Measurements from ENCODE around the gene RSRC1. TPM values are rescaled to one million over a fixed set of nuclear protein-coding genes. Genes with fewer than 3 reads are reported as not detected.
"Not testable (repeated sequence)": the region's sequence is repeated elsewhere in the genome, so short reads cannot be mapped to it uniquely, and the experiment has no call there.

The RSRC1 gene, protein sequence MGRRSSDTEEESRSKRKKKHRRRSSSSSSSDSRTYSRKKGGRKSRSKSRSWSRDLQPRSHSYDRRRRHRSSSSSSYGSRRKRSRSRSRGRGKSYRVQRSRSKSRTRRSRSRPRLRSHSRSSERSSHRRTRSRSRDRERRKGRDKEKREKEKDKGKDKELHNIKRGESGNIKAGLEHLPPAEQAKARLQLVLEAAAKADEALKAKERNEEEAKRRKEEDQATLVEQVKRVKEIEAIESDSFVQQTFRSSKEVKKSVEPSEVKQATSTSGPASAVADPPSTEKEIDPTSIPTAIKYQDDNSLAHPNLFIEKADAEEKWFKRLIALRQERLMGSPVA
- total RNA-seq (2014; rRNA removed; shearing (Covaris generic)) = 34.1 and 41.9 TPM in 2 replicates

DNA sequence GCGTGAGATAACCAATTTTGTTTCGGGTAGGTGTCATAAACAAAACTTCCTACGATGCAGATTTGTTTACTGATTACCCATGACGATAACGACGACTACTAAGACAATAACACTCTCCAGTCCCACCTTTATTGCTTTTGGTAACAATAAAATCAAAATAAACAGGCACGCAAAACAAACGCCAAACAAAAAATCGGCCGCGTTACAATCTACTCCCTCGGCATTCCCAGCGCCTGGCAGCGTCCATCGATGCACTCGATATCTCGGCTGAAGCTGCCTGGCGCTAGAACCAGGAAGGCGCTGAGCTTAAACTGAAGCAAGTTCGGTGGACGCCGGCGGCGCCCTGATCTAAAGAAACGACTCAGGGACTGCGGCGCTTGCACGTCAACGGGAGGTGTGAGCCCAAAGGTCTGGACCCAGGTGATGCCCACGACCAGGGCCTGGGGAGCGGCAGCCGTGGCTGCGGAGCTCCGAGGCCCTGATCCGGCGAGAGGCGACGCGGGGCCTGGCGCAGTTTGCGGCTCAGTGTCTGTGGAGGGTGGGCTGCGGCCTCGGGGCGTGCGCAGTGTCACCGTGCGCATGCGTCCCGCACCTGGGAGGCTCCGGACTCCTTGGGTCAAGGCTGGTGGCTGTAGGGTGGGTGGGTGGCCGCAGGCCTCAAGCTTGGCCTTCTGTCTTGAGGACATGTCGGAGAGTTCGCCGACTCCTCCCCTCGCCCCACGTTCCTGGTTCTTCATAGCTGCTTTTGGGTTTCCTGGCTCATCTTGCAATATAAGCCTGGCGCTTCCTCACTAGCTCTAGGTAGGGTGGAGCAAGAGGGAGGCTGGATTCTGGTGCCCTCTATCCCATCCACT, at the start of gene RSRC1:
TSS of gene RSRC1 (plus strand) at position 286 of the 854 bp plus-strand sequence. CDS start 12,016 bp downstream, outside the sequence.
- DNase-seq (ENCODE audit: low spot score) = peak; percentile 90
- in situ Hi-C loops (cut with HindIII; ENCODE audit: low sequenced_read_pairs) = no loop called here

DNA sequence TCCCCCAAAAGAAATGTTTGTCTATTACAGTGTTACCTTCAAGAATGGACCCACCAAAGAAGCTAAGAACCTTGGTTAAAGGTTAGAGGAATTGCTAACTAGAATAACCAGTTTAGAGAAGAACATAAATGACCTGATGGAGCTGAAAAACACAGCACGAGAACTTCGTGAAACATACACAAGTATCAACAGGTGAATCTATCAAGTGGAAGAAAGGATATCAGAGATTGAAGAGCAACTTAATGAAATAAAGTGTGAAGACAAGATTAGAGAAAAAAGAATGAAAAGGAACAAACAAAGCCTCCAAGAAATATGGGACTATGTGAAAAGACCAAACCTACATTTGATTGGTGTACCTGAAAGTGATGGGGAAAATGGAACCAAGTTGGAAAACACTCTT, 44.3 kb upstream of the RSRC1 start:
- DNase-seq (ENCODE audit: low spot score); in situ Hi-C loops (cut with HindIII; ENCODE audit: low sequenced_read_pairs): not testable (repeated sequence)

DNA sequence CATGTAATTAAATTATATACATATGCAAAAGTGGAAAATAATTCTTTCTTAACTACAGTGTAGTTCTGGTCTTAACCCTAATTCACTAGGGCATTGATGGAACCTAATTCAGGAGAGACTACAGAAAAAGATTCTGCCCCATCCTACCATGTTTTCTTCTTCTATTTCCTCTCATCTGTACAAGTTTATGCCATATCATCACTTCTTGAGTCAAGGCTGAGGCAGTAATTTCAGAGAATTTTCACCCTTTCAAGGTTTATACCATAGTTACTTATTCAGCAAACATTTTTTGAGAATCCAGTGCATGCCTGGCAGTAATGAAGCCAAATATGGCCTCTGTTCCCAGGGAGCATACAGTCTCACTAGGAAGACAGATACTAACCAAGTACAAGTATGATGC, 37.1 kb upstream of the RSRC1 start:
- DNase-seq (ENCODE audit: low spot score) = no peak
- in situ Hi-C loops (cut with HindIII; ENCODE audit: low sequenced_read_pairs) = no loop called here

DNA sequence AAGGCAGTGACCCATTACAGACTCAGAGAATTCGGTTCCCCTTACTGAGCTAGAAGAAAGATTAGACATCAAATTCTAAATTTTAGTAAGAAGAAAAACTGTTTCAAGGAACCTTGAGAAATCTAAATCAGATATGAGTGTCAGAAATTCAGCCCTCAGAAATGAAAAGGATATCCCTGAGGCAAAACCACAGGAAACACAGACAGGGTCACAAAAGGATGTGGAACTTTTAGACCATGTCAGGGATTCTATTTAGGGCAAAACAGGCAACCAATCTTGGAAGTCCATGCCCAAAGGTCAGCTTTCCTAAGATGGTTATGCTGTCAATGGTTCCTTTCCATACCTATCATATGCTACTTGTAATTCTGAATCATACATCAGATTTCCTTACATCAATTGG, 35.3 kb upstream of the RSRC1 start:
- in situ Hi-C loops (cut with HindIII; ENCODE audit: low sequenced_read_pairs) = no loop called here
- DNase-seq (ENCODE audit: low spot score) = no peak

DNA sequence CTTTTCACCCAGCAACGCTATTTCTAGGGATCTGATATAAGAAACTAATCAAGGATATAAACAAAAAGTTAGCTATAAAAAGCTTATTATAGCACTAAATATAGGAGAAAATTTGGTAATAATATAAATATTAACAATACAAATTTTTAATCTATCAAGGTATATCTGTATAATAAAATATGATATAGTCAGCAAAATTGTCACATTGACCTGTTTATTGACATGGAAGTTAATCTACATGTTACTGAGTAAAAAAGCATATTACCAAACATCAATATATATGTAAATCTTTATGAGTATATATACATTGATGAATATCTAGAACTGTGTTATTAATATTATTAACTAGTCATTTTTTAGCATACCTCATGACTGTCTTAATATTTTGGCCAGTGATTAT, 30.3 kb upstream of the RSRC1 start:
- no peak for DNase-seq (ENCODE audit: low spot score)
- in situ Hi-C loops (cut with HindIII; ENCODE audit: low sequenced_read_pairs) = no loop called here

DNA sequence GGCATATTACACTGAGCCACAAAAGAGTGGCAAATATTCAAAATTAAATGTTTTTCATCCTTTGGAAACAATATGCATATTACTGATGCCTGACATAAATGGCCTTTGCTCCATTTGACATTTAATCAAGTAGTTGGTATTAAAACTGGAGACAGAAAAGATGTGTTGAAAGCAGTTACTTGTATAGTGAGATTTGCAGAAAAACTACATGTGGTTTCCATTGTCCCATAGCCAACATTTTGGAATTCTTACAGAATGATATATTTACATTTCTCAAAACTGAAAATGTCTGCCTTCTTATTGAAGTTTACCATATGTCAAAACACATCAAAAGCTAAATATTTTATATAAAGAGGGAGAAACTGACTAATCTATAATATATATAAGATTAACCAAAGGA, 25.2 kb upstream of the RSRC1 start:
- in situ Hi-C loops (cut with HindIII; ENCODE audit: low sequenced_read_pairs) = no loop called here
- no peak for DNase-seq (ENCODE audit: low spot score)

DNA sequence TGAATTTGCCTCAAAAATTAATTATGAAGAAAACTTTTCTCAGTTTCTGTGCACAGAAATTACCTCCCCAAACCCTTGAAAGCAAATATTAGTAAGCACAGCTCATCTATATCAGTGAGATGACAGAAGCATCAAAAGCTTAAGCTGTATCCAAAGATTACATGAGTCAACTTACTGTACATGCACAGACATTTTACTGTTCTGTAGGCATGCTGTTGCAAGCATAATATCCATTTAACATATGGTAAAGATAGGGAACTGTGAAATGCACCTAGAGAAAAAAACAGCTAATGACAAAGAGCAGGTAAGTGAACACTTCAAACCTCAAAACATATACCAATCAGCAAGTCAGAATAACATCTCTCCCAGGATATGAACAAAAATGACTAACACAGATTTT, 24.5 kb upstream of the RSRC1 start:
- in situ Hi-C loops (cut with HindIII; ENCODE audit: low sequenced_read_pairs) = no loop called here
- DNase-seq (ENCODE audit: low spot score) = no peak

DNA sequence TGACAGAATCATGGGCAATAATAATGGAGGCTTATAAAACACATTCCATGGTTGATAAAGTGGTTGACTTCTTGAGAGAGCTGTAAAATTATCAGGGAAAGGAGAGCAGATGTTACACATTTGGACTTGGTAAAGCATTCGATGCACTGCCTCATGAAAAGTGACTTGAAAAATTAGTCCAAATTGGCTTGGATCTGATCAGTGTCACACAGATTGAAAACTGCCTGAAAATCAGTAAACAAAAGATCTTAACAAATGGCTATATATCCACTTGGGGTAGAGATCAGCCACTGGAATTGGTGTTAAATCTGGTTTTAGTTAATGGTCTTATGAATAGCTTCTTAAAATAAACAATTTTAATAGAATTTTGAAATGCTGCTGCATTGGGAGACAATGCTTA, 24.0 kb upstream of the RSRC1 start:
- in situ Hi-C loops (cut with HindIII; ENCODE audit: low sequenced_read_pairs) = no loop called here
- no peak for DNase-seq (ENCODE audit: low spot score)

DNA sequence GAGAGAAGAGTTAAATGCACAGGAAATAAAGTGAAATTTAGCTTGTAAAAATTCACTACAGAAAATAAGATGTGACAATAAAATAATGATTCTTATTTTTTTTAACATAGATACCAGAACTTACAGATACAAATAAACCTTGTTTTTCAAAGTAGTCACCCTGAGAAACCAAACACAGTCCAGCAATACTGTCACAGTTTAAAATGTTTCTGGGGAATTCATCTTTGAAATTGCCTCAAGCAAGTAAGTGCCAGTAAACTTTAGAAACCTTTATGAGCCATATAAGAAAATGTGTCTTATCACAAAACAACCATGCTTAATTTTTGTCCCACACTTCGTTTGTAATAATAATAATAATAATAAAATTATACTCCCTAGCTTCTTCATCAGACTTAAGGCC, 23.5 kb upstream of the RSRC1 start:
- in situ Hi-C loops (cut with HindIII; ENCODE audit: low sequenced_read_pairs) = no loop called here
- DNase-seq (ENCODE audit: low spot score) = no peak

DNA sequence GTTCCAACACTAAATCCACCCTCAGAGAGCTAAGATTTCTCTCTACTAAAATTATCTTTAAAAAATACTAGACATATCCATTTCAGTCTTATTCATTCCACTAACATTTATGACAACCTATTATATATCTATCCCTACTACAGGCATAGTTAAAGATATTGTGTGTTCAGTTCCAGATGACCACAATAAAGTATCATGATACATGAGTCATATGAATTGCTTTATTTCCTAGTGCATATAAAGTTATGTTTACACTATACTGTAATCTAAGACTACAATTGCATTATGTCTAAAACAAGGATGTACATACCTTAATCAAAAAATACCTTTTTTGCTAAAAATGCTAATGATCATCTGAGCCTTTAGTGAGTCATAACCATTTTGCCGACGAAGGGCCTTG, 23.1 kb upstream of the RSRC1 start:
- DNase-seq (ENCODE audit: low spot score) = no peak
- in situ Hi-C loops (cut with HindIII; ENCODE audit: low sequenced_read_pairs) = no loop called here

DNA sequence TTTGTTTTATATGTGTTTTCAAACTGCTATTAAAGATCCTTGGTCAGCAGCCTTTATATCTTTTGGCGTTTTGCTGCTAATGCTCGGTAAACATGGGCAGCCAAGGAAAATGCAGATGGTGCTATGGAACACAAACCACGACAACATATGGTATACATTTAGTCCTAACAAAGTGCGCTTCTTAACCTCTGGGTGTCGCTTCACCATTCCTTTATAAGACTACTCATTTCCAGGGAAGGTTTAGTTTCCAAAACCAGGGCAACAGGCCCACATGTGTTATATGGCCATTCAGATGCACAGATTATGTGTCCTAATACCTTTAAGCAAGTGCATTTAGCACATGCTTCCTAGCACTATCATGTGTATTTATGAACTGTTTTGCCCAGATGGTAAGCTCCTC, 18.4 kb upstream of the RSRC1 start:
- no peak for DNase-seq (ENCODE audit: low spot score)
- in situ Hi-C loops (cut with HindIII; ENCODE audit: low sequenced_read_pairs) = no loop called here

DNA sequence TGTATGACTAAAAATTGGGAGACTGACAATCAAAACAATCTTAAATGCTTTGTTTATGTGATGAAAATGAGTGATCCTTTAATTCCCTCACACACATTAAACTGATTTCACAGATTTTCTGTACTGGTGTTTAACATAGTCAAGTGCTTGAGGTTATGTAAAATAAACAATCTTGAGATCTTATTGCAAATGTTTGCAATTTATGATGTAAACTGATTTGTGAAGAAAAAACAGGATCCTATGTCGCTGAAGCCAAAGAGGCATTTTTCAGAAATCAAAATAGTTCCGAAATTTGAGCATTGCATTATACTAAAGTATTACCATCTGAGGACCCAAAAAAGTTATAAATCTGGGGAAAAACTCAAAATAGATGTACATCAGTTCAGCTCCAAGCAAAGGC, 16.4 kb upstream of the RSRC1 start:
- in situ Hi-C loops (cut with HindIII; ENCODE audit: low sequenced_read_pairs) = no loop called here
- DNase-seq (ENCODE audit: low spot score) = no peak

DNA sequence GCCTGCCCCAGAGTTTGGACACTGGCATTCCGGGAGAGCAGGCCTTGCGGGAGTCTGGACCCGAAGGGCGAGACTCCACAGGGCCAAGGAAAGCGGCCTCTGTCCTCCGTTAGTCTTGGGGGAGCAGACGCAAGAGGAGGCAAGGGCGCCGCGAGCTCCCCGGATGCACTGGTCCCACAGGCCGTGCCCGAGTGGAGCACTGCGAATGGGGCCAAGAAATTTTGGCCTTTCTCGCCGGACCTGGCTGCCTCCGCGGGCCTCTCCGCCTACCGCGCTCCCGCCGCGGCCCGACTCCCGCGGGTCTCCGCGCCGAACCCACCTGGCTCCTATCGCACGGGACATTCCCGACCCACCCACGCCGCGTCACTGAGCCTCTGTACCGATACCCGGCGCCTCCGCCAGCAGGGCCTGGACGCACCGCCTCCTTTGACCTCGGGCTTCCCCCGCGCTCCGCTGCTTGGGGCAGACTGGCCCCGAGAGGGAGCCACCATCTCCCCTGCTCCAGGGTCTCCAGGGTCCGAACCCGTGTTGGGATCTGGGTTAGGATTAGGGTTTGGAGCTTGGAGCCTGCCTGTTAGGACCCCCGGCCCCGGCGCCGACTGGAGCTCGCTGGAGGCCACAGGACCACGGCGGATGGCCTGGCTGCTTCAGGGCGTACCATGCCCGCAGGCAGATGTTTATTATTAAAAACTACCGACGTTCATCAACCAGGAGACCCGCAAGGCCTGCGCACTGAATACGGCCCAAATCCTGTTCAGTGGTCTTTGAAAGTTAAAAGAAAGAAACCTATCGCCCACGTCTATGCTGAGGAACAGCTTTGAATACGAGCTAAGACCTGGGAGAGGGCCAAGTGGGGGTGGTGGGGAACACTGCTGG, 15.4 kb upstream of the RSRC1 start:
- no peak for DNase-seq (ENCODE audit: low spot score)
- in situ Hi-C loops (cut with HindIII; ENCODE audit: low sequenced_read_pairs) = no loop called here

DNA sequence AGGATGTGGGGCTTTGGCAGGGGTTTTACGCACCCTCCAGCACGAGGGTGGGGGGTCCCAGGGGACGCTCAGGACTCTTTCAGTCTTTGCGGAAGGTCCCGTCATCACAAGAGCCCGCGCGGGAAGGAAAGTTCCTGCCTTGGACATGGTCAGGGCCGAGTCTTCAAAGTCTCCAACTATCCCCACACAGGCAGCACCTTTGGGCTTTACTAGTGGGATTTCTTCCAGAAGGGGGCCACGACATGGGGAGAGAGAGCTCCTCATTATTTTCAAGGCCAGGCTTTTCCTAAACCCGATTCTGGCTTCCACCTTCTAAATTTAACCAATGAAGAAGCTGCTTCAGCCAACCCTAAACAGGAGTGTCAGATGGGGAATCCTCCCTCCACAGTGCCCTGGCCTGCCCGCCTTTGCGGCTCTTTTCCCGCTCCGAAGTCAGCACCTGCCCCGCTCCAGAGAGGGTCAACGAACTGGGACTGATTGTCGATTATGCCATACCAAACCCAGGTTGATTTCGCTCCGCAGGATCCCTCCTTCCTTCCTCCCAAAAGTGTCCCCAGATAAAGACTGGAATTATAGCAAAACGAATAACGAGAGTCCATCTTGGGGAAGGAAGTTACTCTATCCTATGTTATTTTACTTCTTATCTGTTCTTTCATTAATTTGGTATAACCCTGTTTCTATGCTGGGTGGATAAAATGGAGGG, 14.6 kb upstream of the RSRC1 start:
- DNase-seq (ENCODE audit: low spot score) = no peak
- in situ Hi-C loops (cut with HindIII; ENCODE audit: low sequenced_read_pairs) = no loop called here

DNA sequence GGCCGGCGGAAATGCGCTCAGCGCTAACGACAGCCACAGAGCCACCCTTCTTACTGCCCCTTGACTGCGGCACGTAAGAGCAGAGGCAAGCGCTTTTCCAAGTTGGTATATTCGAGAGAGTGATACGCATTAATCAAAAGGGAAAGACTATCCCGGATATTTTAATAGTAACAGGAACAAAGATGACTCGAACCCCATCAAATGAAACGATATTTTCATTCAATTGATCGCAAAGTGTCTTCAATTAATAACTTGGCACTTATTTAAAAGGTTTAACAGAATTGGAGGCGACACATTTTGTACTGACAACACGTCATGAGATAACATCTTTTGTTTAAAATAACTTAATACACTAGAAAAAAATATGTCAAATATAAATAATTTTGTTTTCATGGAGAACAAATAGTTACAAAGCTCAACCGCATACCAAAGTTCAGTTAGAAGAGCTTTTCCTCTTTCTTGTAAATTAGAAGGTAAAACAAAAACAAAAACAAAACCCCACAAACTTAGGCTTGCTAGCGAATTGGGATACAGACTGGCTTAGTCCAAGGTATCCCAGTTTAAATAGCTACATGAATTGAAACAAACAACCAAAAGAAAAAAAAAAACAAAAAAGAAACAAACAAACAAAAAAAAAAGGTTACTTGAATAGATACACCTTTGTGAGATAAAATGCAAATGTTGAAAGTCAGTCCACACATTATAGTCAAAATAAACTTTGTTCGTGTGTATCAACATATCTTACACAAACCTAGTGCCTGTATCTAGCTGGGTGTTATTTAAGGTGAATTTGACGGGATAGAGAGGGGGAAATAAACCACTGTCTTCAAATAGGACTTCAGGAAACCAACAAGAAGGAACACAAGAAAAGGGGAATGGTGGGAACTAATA, 13.8 kb upstream of the RSRC1 start:
- DNase-seq (ENCODE audit: low spot score) = no peak
- in situ Hi-C loops (cut with HindIII; ENCODE audit: low sequenced_read_pairs) = no loop called here

DNA sequence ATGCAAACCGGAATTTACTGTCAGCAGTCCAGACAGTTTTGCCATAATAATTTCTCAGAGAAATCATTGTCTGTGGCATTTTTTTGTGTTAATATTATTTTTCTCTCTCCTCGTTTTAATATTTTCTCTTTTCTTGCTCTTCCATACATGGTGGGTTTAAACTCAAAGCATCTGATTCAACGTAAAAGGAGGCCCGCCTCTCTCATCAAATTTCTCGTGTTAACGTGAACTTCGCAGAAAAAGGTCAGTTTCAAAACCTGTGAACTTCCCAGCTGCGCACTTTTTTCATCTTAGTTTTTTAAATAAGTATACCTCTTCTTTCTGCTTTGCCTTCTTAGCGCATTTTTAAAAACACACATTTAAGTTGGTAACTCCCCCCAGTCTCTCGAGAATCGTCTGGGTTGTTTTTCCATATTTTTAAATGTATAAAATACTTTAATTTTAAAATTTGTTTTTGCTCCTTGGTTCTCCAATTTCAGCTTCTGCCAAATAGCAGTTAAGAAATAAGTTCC, 12.8 kb upstream of the RSRC1 start:
- no peak for DNase-seq (ENCODE audit: low spot score)
- in situ Hi-C loops (cut with HindIII; ENCODE audit: low sequenced_read_pairs) = no loop called here

DNA sequence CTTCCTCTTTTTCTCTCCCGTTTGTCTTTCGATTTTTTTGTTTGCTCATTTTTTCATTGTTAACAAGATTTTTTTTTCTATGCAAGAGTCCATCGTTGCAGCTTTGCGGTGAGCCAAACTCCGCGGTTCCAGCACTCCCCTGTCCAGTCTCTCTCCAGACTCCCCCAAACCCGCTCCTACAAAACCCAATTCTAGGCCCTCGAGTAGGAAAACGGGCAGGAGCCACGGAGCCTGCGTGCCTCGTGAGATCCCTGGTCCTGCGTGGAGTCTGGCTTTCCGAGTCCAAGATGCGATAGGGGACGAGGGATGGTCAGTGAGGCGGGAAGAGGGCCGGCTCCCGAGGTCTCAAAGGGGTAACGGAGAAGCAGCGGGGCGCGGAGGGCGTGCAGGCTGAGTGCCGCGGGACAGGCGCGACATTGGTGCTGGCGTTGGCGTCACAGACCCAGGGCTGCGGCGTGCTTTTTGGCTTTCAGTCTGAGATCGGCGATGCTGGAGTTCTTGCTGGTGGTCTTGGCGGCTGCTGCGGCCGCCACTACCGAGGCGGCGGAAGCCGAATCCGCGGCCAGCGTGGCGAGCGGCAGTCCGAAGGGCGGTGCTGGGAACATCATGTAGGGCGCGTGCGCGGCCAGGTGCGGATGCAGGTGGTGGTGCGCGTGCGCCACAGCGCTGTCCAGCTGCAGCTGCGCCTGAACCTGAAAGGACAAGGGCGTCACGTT, 12.1 kb upstream of the RSRC1 start:
- in situ Hi-C loops (cut with HindIII; ENCODE audit: low sequenced_read_pairs) = no loop called here
- no peak for DNase-seq (ENCODE audit: low spot score)

DNA sequence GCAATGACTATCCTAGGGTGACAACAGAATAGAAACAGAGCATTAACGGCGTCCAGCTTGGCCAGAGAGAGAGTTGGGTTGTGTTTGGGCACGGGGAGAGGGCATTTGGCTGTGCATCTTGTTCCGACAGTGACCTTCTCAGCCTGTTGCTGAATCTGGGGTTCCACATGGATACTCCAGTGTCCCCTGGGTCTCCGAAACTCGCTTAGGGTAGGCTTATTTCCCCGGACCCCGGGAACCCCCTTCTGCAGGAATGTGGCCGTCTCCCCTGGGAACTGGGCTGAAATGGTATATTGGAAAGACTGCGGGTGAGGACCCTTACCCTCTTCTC, 11.6 kb upstream of the RSRC1 start:
- DNase-seq (ENCODE audit: low spot score) = no peak
- in situ Hi-C loops (cut with HindIII; ENCODE audit: low sequenced_read_pairs) = no loop called here
